HG03097 (cell line): Measurements from ENCODE around the gene COL20A1.

ENCODE experiments used
- ATAC-seq: cut with Tn5 transposase; IDR thresholded peaks from one replicate; pipeline ENCODE4 v1.9.1; 2021; ENCODE audit not compliant: unreplicated experiment, low FRiP score

COL20A1 gene

GRCh38 chr20:63276956-63277355 is 16.0 kb upstream of the COL20A1 start:
- no peak for ATAC-seq

GRCh38 chr20:63277466-63278272 is 15.3 kb upstream of the COL20A1 start:
- ATAC-seq, result no peak

GRCh38 chr20:63278661-63279060 is 14.3 kb upstream of the COL20A1 start:
- ATAC-seq, result no peak

- ATAC-seq, result no peak
These were observed 13.1 kb upstream of the COL20A1 start for GRCh38 chr20:63279931-63280330.

GRCh38 chr20:63280371-63280770 is 12.6 kb upstream of the COL20A1 start:
- no peak for ATAC-seq

- ATAC-seq, result no peak
These were observed 11.9 kb upstream of the COL20A1 start for GRCh38 chr20:63280929-63281545.

GRCh38 chr20:63281742-63282665 is 11.0 kb upstream of the COL20A1 start:
- no peak for ATAC-seq

GRCh38 chr20:63282946-63283345 is 10.0 kb upstream of the COL20A1 start:
- no peak for ATAC-seq

GRCh38 chr20:63283397-63284082 is 9.4 kb upstream of the COL20A1 start:
- ATAC-seq, result no peak

- no peak for ATAC-seq
These were observed 8.9 kb upstream of the COL20A1 start for GRCh38 chr20:63284083-63284440.

GRCh38 chr20:63284544-63284949 is 8.4 kb upstream of the COL20A1 start:
- no peak for ATAC-seq

- ATAC-seq, result no peak
These were observed 7.9 kb upstream of the COL20A1 start for GRCh38 chr20:63284981-63285524.

- no peak for ATAC-seq
These were observed 7.1 kb upstream of the COL20A1 start for GRCh38 chr20:63285636-63286615.

GRCh38 chr20:63286781-63287696 is 5.9 kb upstream of the COL20A1 start:
- no peak for ATAC-seq

GRCh38 chr20:63287697-63288580 is 5.0 kb upstream of the COL20A1 start:
- ATAC-seq, result no peak

- ATAC-seq, result no peak
These were observed 4.3 kb upstream of the COL20A1 start for GRCh38 chr20:63288581-63289251.
